Panc1 (cell line): ENCODE measurements around the gene MZB1. TPM values are rescaled to one million over a fixed set of nuclear protein-coding genes. Genes with fewer than 3 reads are reported as not detected.

Source experiments
- ATAC-seq: fragments of 200-7000 bp; cut with Tn5 transposase; 2 replicates; pipeline ENCODE4 v1.9.1; 2020; ENCODE audit warnings: mild to moderate bottlenecking, moderate library complexity
- BruUV-seq: library from RNA; stranded (reverse); fragments of 400-500 nt; replicated peaks from 2 replicates; lab custom pipeline; 2021; lab: Mats Ljungman, UMichigan
- CTCF ChIA-PET: fragments of 300-600 bp; sonication (Branson Sonifier 250); formaldehyde crosslinking; loops from one replicate; lab custom pipeline; 2022; ENCODE audit warnings: antibody characterized with exemption; lab: Charles Lee
- POLR2A ChIA-PET: fragments of 300-600 bp; sonication (Branson Sonifier 250); formaldehyde crosslinking; loops from one replicate; lab custom pipeline; 2022; ENCODE audit warnings: antibody characterized with exemption; lab: Charles Lee
- DNase-seq: peaks from one replicate; pipeline ENCODE4 v3.0.0-alpha.2; 2010; ENCODE audit warnings: low read depth, low spot score
- H3K27ac ChIP-seq: 2 replicates; pipeline ENCODE4 v1.5.1; 2011; ENCODE audit warnings: mild to moderate bottlenecking, low read length, inconsistent platforms
- H3K27me3 ChIP-seq: fragments of 200-500 bp; sonication (Bioruptor generic); 2 replicates; pipeline ENCODE4 v1.6.0; 2014; ENCODE audit warnings: low read length, inconsistent platforms; ENCODE audit not compliant: control insufficient read depth, insufficient read depth
- H3K36me3 ChIP-seq: fragments of 200-500 bp; sonication (Bioruptor generic); 2 replicates; pipeline ENCODE4 v1.5.1; 2014; ENCODE audit warnings: inconsistent platforms, mild to moderate bottlenecking, low read length, moderate library complexity; ENCODE audit not compliant: control insufficient read depth, insufficient read depth
- H3K4me1 ChIP-seq: 2 replicates; pipeline ENCODE4 v1.5.1; 2011; ENCODE audit warnings: inconsistent platforms, mild to moderate bottlenecking, low read length, moderate library complexity; ENCODE audit not compliant: control insufficient read depth, insufficient read depth
- H3K4me3 ChIP-seq, 2 experiments: 2 replicates each; pipeline ENCODE4 v1.5.1; 2011 to 2012; ENCODE audit warnings: low read depth in 2 of 2, low read length in 2 of 2, mild to moderate bottlenecking in 2 of 2, inconsistent platforms in 1 of 2, moderate library complexity in 1 of 2
- H3K9me3 ChIP-seq: fragments of 200-500 bp; sonication (Bioruptor generic); 2 replicates; pipeline ENCODE4 v1.5.1; 2014; ENCODE audit warnings: low read depth, mild to moderate bottlenecking, inconsistent platforms, low read length, moderate library complexity; ENCODE audit not compliant: control insufficient read depth, insufficient read depth
- CTCF ChIP-seq: fragments of 450-650 bp; IDR thresholded peaks from 2 replicates; pipeline ENCODE4 v1.5.1; 2017; ENCODE audit warnings: mild to moderate bottlenecking
- POLR2AphosphoS5 ChIP-seq: IDR thresholded peaks from 2 replicates; pipeline ENCODE4 v1.6.1; 2012; ENCODE audit warnings: mild to moderate bottlenecking, low read depth, low read length, moderate library complexity
- REST ChIP-seq, 2 experiments: IDR thresholded peaks; 2 replicates each; pipeline ENCODE4 v1.6.1; 2011 to 2012; ENCODE audit warnings: low read depth in 2 of 2, control low read depth in 1 of 2, low read length in 1 of 2, mild to moderate bottlenecking in 1 of 2, moderate library complexity in 1 of 2; ENCODE audit not compliant: insufficient read depth in 1 of 2
- SIN3A ChIP-seq: IDR thresholded peaks from 2 replicates; pipeline ENCODE4 v1.6.1; 2012; ENCODE audit warnings: low read depth, mild to moderate bottlenecking, low read length, moderate library complexity, borderline replicate concordance; ENCODE audit not compliant: insufficient read depth
- TCF7L2 ChIP-seq: IDR thresholded peaks from 2 replicates; pipeline ENCODE4 v1.6.1; 2011; ENCODE audit warnings: mild to moderate bottlenecking, low read depth, low read length, inconsistent platforms
- in situ Hi-C: cut with HindIII; loops from 2 replicates; pipeline ENCODE4 v1.10.0; 2016; ENCODE audit warnings: low sequenced_read_pairs, low pct_unique_long_range_greater_than_20kb
- intact Hi-C: fragments of 100-400 bp; cut with micrococcal nuclease; formaldehyde crosslinking; loops from one replicate; pipeline ENCODE4 v1.10.0; 2022; ENCODE audit not compliant: unreplicated experiment
- total RNA-seq: library from RNA; stranded (reverse); gene quantifications from one replicate; pipeline ENCODE4 v1.2.1, GENCODE V29; 2021; ENCODE audit not compliant: unreplicated experiment

Gene MZB1
- total RNA-seq, 1 experiment from 2014 or later: 0.49 TPM

DNA sequence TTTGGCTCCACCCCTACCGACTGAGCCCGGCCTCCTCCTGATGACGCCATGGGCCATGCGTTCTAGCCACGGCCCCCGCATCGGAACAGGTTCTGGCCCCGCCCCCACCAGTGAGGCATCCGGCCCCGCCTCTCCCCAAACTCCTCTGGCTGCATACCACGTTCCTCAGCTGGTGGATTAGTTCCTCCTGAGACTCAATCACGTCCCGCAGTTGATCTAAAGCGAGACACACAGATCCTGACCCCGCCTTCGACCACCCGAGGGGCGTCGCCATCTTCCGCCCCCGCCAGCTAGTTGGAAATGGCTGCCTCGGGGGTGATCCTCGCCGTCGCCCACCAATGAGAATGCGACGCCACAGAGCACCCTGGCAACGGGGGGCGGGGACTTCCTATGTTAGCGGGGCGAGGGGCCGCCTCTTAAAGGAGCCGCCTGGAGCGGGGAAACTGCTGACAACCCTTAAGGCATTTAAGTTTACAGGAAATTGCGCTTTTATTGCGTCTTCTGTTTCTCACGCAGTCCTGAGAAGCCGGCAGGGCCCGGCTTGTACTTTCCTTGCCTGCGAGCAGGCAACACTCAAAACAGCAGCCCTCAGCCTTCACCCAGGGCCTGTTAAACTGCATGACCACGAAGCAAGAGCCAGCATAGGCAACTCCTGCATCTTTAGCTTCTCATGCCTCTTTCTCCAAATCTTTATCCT, 14.2 kb upstream of the MZB1 start, which contains the start of gene SPATA24:
Gene SPATA24, minus strand, starts transcription at position 303 of the 697 bp plus-strand sequence. Its CDS starts 29 bp downstream, at position 274.
- Histone ChIP-seq H3K36me3 (no peaks in the 10 kb centered on the region), H3K27ac (peak within 1 kb of the TSS; percentile 91), H3K27me3 (no peaks in the 10 kb centered on the region), H3K9me3 (no peaks in the 10 kb centered on the region), H3K4me1 (peaks cover 14% of the 10 kb centered on the region), H3K4me3 (peak within 1 kb of the TSS; percentile 53 to 71)
- ChIA-PET POLR2A (interaction anchor here (0.6 to 0.7 kb wide), 3 partner anchors 8 to 444 kb away, joined by 4 to 5 read pairs (median 5); no protein-coding TSS in a partner anchor), CTCF (no interaction called here)
- TF ChIP-seq POLR2AphosphoS5: peak; percentile 47; the same call in 1 of the 2 replicates
- TF ChIP-seq TCF7L2: no peak
- 0 out of 4 replicates have a peak, but pooled peaks of 1 of the 2 experiments have one; percentile 16 for TF ChIP-seq REST (IDR thresholded peaks at IDR 0.05; ENCODE audit: insufficient read depth in 1 of 2, low read depth in 2 of 2, low read length in 1 of 2)
- peak; percentile 63; the same call in 1 of the 2 replicates for TF ChIP-seq SIN3A
- TF ChIP-seq CTCF: no peak
- ATAC-seq: peak; percentile 97
- peak; percentile 83 for DNase-seq
- BruUV-seq: no TSS peak
- in situ Hi-C loops (loop anchor here (25.0 kb wide), 1 partner anchor 108 kb away; no protein-coding TSS in a partner anchor), intact Hi-C loops (no loop called here)

- Histone ChIP-seq H3K27ac (peak overlapping the region; percentile 91), H3K4me1 (peaks cover 14% of the 10 kb centered on the region), H3K4me3 (peak overlapping the region; percentile 53 to 71), H3K27me3 (no peaks in the 10 kb centered on the region), H3K9me3 (no peaks in the 10 kb centered on the region), H3K36me3 (no peaks in the 10 kb centered on the region)
- in situ Hi-C loops (loop anchor here (25.0 kb wide), 1 partner anchor 109 kb away; no protein-coding TSS in a partner anchor), intact Hi-C loops (no loop called here)
- ChIA-PET POLR2A (interaction anchor here (0.6 to 0.7 kb wide), 3 partner anchors 9 to 443 kb away, joined by 4 to 5 read pairs (median 5); no protein-coding TSS in a partner anchor), CTCF (no interaction called here)
- BruUV-seq: TSS peak; percentile 97
- DNase-seq: no peak
- TF ChIP-seq CTCF (no peak), REST (IDR thresholded peaks at IDR 0.05; ENCODE audit: insufficient read depth in 1 of 2, low read depth in 2 of 2, low read length in 1 of 2) (no peak), SIN3A (no peak), TCF7L2 (no peak), POLR2AphosphoS5 (no peak)
- peak; percentile 37 for ATAC-seq
Observed at GRCh38 chr5:139403418-139403786, 13.7 kb upstream of the MZB1 start.
